Pericardium fibroblast (primary cell): ENCODE results near the gene SAMD9L. TPM values are rescaled to one million over a fixed set of nuclear protein-coding genes. Genes with fewer than 3 reads are reported as not detected.

Source experiments
- total RNA-seq: library from RNA; depleted of rRNA; stranded (reverse); fragments of >200 nt; gene quantifications from 2 replicates; pipeline ENCODE4 v1.2.3, GENCODE V29; 2015

The SAMD9L gene
- 3.0 and 8.8 TPM in 2 replicates for total RNA-seq

GRCh38 chr7:93148144-93148543 is at the start of gene SAMD9L:
SAMD9L (minus strand) TSS chr7:93148385; CDS start chr7:93135971, 12,414 bp downstream.

GRCh38 chr7:93117852-93118530 is 30.2 kb downstream of the SAMD9L start, which contains the start of gene SAMD9:
SAMD9 (minus strand) TSS chr7:93117979; CDS start chr7:93106097, 11,882 bp downstream.

Other genes with a start within 250 kb of the SAMD9L start
- gene SAMD9, start 30.4 kb downstream of the SAMD9L start, total RNA-seq, result 4.5 and 7.8 TPM in 2 replicates
- gene HEPACAM2, start 78.1 kb upstream of the SAMD9L start, total RNA-seq, result not detected in 2 replicates
- 8.9 and 10.0 TPM in 2 replicates for gene VPS50, start 84.0 kb upstream of the SAMD9L start, total RNA-seq